Measurements from ENCODE around the gene ACTL6B. TPM values are rescaled to one million over a fixed set of nuclear protein-coding genes. Genes with fewer than 3 reads are reported as not detected.

ACTL6B gene
- total RNA-seq, 1 experiment from 2014 or later, result not detected

DNA sequence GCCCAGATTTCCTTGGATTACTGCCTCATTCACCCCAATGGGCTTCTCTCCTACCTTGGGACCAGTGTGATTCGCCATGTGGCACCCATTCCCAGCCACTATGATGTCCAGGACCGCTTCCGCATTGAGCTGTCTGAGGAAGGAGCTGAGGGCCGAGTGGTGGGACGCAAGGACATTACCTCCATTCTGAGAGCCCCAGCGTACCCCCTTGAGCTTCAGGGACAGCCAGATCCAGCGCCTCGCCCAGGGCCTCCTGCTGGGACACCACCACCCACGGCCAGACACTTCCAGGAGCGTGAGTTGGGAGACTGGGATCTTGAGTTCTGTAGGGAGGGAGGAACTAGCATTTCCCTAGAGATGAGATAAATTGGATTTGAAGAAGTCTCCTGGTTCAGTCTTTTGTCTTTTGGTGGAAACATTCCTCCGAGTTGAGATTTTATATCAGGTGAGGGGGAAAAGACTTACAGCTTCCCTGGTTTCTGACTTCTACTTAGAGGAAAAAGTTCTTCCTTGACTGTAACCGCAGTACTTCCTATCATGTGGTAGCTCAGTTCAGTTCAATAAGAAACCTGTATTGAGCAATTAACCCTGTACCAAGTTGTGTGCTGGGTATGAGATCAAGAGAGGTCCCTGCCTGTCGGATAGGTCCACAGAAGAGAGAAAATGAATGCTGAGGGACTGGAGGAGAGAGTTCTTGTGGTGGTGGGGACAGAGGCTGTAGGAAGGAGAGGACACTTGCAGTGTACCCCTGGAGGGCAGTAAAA lies 42.7 kb downstream of the ACTL6B start:
- ATAC-seq (no peak), DNase-seq (no peak)
- CTCF ChIA-PET, result no interaction called here
- no peaks in the 10 kb centered on the region for H3K9me3 ChIP-seq (ENCODE audit: low read length)
- no peaks in the 10 kb centered on the region for H3K79me2 ChIP-seq (ENCODE audit: low read length)
- H3K27me3 ChIP-seq (ENCODE audit: low read length), result no peaks in the 10 kb centered on the region
- no peaks in the 10 kb centered on the region for H4K20me1 ChIP-seq (ENCODE audit: low read length)
- H3K4me3 ChIP-seq (ENCODE audit: low read length), result peak overlapping the region; percentile 70
- no peak overlapping the region for H3K27ac ChIP-seq (ENCODE audit: low read length)
- no peaks in the 10 kb centered on the region for H3K9me2 ChIP-seq (replicated peaks; ENCODE audit: low read length)
- peak overlapping the region; percentile 99 for H3K4me2 ChIP-seq (ENCODE audit: low read length)
- POLR2A ChIA-PET (ENCODE audit: unreplicated experiment), result interaction anchor here (0.6 kb wide), 1 partner anchor 329 kb away, joined by 11 read pairs; no protein-coding TSS in a partner anchor
- 0 out of 2 replicates have a peak, but pooled peaks cover 3% of the 10 kb centered on the region for H3K4me1 ChIP-seq (ENCODE audit: insufficient read depth, low read length)
- H3K36me3 ChIP-seq (ENCODE audit: low read depth, low read length), result no peaks in the 10 kb centered on the region
- H2AFZ ChIP-seq (ENCODE audit: low read length), result no peak overlapping the region
- no peak overlapping the region for H3K9ac ChIP-seq (ENCODE audit: low read length)
- BruUV-seq (replicated peaks), result no TSS peak
- intact Hi-C loops (cut with micrococcal nuclease), result no loop called here
- no peaks in the 10 kb centered on the region for H3F3A ChIP-seq (ENCODE audit: low read length, unreplicated experiment)
- TF ChIP-seq EZH2 (IDR thresholded peaks at IDR 0.05; ENCODE audit: low read length, unreplicated experiment), result no peak
- TF ChIP-seq EZH2phosphoT487 (IDR thresholded peaks at IDR 0.05; ENCODE audit: borderline replicate concordance, low read length), result no peak
- TF ChIP-seq, protein P1, sequence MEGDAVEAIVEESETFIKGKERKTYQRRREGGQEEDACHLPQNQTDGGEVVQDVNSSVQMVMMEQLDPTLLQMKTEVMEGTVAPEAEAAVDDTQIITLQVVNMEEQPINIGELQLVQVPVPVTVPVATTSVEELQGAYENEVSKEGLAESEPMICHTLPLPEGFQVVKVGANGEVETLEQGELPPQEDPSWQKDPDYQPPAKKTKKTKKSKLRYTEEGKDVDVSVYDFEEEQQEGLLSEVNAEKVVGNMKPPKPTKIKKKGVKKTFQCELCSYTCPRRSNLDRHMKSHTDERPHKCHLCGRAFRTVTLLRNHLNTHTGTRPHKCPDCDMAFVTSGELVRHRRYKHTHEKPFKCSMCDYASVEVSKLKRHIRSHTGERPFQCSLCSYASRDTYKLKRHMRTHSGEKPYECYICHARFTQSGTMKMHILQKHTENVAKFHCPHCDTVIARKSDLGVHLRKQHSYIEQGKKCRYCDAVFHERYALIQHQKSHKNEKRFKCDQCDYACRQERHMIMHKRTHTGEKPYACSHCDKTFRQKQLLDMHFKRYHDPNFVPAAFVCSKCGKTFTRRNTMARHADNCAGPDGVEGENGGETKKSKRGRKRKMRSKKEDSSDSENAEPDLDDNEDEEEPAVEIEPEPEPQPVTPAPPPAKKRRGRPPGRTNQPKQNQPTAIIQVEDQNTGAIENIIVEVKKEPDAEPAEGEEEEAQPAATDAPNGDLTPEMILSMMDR (conservative IDR thresholded peaks at IDR 0.05; ENCODE audit: low read depth, low read length), result no peak

DNA sequence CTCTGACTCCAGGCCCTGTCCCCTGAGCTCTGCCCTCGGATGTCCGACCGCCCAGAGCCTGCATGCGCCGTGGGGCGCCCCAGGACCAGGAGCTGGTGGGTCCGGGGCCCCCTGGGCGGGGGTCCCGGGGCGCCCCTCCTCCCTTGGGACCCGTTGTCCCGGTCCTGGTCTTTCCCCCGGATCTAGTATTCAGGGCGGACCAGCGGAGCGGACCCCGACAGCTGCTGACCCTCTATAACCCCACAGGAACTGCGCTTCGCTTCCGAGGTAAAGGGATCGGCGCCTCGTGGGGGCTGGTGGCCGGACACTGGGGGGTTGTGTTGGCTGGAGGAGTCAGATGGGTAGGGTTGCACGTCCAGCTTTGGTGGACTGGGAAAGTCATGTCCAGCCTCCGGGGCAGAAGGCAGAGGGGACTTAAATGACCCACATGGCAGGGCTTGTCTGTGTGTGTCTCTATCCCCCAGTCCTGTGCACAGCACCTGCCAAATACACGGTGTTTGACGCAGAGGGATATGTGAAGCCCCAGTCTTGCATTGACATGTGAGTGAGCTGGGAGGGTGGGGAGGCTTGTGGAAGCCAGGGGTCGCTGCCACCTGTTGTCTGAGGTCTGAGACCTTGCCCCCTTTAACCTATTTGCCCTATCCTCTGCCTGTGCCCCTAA lies 43.4 kb downstream of the ACTL6B start:
- H3K27ac ChIP-seq (ENCODE audit: low read length), result no peak overlapping the region
- no peaks in the 10 kb centered on the region for H4K20me1 ChIP-seq (ENCODE audit: low read length)
- peak overlapping the region; percentile 64 for H3K9ac ChIP-seq (ENCODE audit: low read length)

More for the DNA sequence above, 43.4 kb downstream of the ACTL6B start:
- H3K27me3 ChIP-seq (ENCODE audit: low read length), result no peaks in the 10 kb centered on the region
- TF ChIP-seq EZH2 (IDR thresholded peaks at IDR 0.05; ENCODE audit: low read length, unreplicated experiment) (no peak), EZH2phosphoT487 (IDR thresholded peaks at IDR 0.05; ENCODE audit: borderline replicate concordance, low read length) (no peak)
- TF ChIP-seq, protein P1 (conservative IDR thresholded peaks at IDR 0.05; ENCODE audit: low read depth, low read length), result peak; percentile 21; the same call in 1 of the 2 replicates
- no peaks in the 10 kb centered on the region for H3K36me3 ChIP-seq (ENCODE audit: low read depth, low read length)
- H2AFZ ChIP-seq (ENCODE audit: low read length), result peak overlapping the region; percentile 77
- POLR2A ChIA-PET (ENCODE audit: unreplicated experiment), result interaction anchor here (0.6 to 1.1 kb wide), 9 partner anchors 26 to 605 kb away, joined by 3 to 11 read pairs (median 4); partner anchors contain the start of genes FBXO24, LRCH4, MEPCE and PPP1R35
- H3F3A ChIP-seq (ENCODE audit: low read length, unreplicated experiment), result no peaks in the 10 kb centered on the region
- H3K9me3 ChIP-seq (ENCODE audit: low read length), result no peaks in the 10 kb centered on the region
- H3K4me2 ChIP-seq (ENCODE audit: low read length), result peak overlapping the region; percentile 99
- BruUV-seq (replicated peaks), result TSS peak; percentile 57
- H3K9me2 ChIP-seq (replicated peaks; ENCODE audit: low read length), result no peaks in the 10 kb centered on the region
- intact Hi-C loops (cut with micrococcal nuclease), result loop anchor here (1.0 kb wide), 1 partner anchor 60 kb away; the partner anchor contains the start of gene GNB2
- H3K4me3 ChIP-seq (ENCODE audit: low read length), result peak overlapping the region; percentile 70
- CTCF ChIA-PET, result interaction anchor here (0.6 to 0.8 kb wide), 6 partner anchors 20 to 184 kb away, joined by 3 to 6 read pairs (median 4); partner anchors contain the start of gene ZCWPW1
- no peaks in the 10 kb centered on the region for H3K79me2 ChIP-seq (ENCODE audit: low read length)
- 0 out of 2 replicates have a peak, but pooled peaks cover 3% of the 10 kb centered on the region for H3K4me1 ChIP-seq (ENCODE audit: insufficient read depth, low read length)
- peak; percentile 11 for DNase-seq
- peak; percentile 8 for ATAC-seq

Data from PC-3 (cell line).